Adipocyte (in vitro differentiated cells): ENCODE results near the gene FGF5.

Experiments used
- DNase-seq: peaks from one replicate; pipeline ENCODE4 v3.0.0-alpha.2; 2015; ENCODE audit warnings: low read depth
- H3K27me3 ChIP-seq: replicated peaks from 2 replicates; pipeline ENCODE4 v1.7.0; 2013; ENCODE audit warnings: mild to moderate bottlenecking, low read length, moderate library complexity; ENCODE audit not compliant: control insufficient read depth, insufficient read depth
- H3K36me3 ChIP-seq: 2 replicates; pipeline ENCODE4 v1.7.0; 2013; ENCODE audit warnings: low read length, mild to moderate bottlenecking, moderate library complexity; ENCODE audit not compliant: control insufficient read depth, insufficient read depth, severe bottlenecking
- H3K4me1 ChIP-seq: 2 replicates; pipeline ENCODE4 v1.7.0; 2013; ENCODE audit warnings: mild to moderate bottlenecking, low read length, moderate library complexity; ENCODE audit not compliant: control insufficient read depth, insufficient read depth
- H3K4me3 ChIP-seq: 2 replicates; pipeline ENCODE4 v1.7.0; 2013; ENCODE audit warnings: mild to moderate bottlenecking, low read length, moderate library complexity
- H3K9ac ChIP-seq: 2 replicates; pipeline ENCODE4 v1.7.0; 2013; ENCODE audit warnings: mild to moderate bottlenecking, low read length, moderate library complexity
- H3K9me3 ChIP-seq: 2 replicates; pipeline ENCODE4 v1.7.0; 2013; ENCODE audit warnings: mild to moderate bottlenecking, low read length, moderate library complexity; ENCODE audit not compliant: control insufficient read depth

FGF5 gene

GRCh38 chr4:80254114-80254513 lies 12.3 kb upstream of the FGF5 start:
- Histone ChIP-seq H3K4me1 (peaks cover 8% of the 10 kb centered on the region), H3K9ac (no peak overlapping the region), H3K36me3 (no peaks in the 10 kb centered on the region), H3K27me3 (no peaks in the 10 kb centered on the region), H3K4me3 (no peak overlapping the region), H3K9me3 (no peaks in the 10 kb centered on the region)
- DNase-seq = no peak

GRCh38 chr4:80255329-80256095 lies 11.0 kb upstream of the FGF5 start:
- Histone ChIP-seq H3K9ac (no peak overlapping the region), H3K4me3 (no peak overlapping the region), H3K9me3 (no peaks in the 10 kb centered on the region), H3K27me3 (no peaks in the 10 kb centered on the region), H3K4me1 (peaks cover 8% of the 10 kb centered on the region), H3K36me3 (no peaks in the 10 kb centered on the region)
- DNase-seq = peak; percentile 46

- Histone ChIP-seq H3K9me3 (no peaks in the 10 kb centered on the region), H3K27me3 (no peaks in the 10 kb centered on the region), H3K4me1 (peaks cover 3% of the 10 kb centered on the region), H3K36me3 (no peaks in the 10 kb centered on the region), H3K9ac (no peak overlapping the region), H3K4me3 (no peak overlapping the region)
- no peak for DNase-seq
These were observed 8.6 kb upstream of the FGF5 start for GRCh38 chr4:80257851-80258250.

DNA sequence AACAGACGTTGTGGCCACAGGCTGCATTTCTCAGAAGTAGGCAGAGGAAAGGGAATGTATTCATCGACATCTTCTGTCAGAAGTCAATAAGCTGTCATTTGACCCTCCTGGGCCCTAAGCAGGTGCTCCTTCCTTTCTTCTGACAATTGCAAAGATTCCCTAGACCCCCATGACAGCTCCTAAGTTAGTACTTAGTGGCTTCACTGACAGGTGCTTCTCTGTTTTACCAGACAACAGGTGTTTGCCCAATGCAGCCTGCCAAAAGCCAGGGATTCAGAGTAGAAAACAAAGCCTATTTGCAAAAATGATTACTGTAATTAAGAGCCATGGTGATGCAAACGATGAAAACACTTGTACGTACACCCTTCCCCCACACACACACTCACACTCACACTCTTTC lies 7.5 kb upstream of the FGF5 start:
- no peak overlapping the region for H3K9ac ChIP-seq
- no peak for DNase-seq
- H3K9me3 ChIP-seq = no peaks in the 10 kb centered on the region
- H3K36me3 ChIP-seq = no peaks in the 10 kb centered on the region
- peaks cover 6% of the 10 kb centered on the region for H3K27me3 ChIP-seq
- H3K4me1 ChIP-seq = peaks cover 6% of the 10 kb centered on the region
- H3K4me3 ChIP-seq = no peak overlapping the region

DNA sequence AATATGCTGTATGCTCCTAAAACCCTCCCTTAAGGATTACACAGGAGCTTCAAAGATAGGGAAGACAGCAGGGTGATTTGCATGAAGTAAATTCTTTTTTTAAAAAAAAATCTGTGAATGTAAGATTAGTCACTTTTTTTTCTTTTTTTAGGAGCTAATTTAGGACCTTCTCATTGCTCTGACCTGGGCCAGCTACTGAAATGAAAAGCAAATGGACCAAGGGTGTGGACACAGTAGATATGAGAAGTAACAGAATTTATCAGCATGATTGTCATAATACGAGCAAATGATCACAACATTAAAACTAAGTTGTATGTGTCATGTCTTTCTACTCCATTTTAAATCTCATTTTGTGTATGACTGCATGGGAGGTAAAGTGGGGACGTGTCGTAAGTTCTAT lies 6.6 kb upstream of the FGF5 start:
- DNase-seq = no peak
- Histone ChIP-seq H3K4me3 (no peak overlapping the region), H3K4me1 (peaks cover 6% of the 10 kb centered on the region), H3K27me3 (peaks cover 6% of the 10 kb centered on the region), H3K9me3 (no peaks in the 10 kb centered on the region), H3K36me3 (no peaks in the 10 kb centered on the region), H3K9ac (no peak overlapping the region)

- Histone ChIP-seq H3K36me3 (no peaks in the 10 kb centered on the region), H3K4me3 (no peak overlapping the region), H3K9me3 (no peaks in the 10 kb centered on the region), H3K27me3 (peaks cover 6% of the 10 kb centered on the region), H3K4me1 (peaks cover 4% of the 10 kb centered on the region), H3K9ac (no peak overlapping the region)
- no peak for DNase-seq
These were observed 4.4 kb upstream of the FGF5 start for GRCh38 chr4:80261989-80262600.

GRCh38 chr4:80263541-80264351 lies 2.7 kb upstream of the FGF5 start:
- Histone ChIP-seq H3K4me3 (peak overlapping the region; percentile 59), H3K4me1 (peaks cover 15% of the 10 kb centered on the region), H3K9ac (no peak overlapping the region), H3K9me3 (no peaks in the 10 kb centered on the region), H3K36me3 (no peaks in the 10 kb centered on the region), H3K27me3 (peaks cover 6% of the 10 kb centered on the region)
- DNase-seq = no peak

- H3K4me1 ChIP-seq = peaks cover 20% of the 10 kb centered on the region
- H3K4me3 ChIP-seq = peak overlapping the region; percentile 59
- H3K27me3 ChIP-seq = peaks cover 6% of the 10 kb centered on the region
- H3K9ac ChIP-seq = no peak overlapping the region
- H3K36me3 ChIP-seq = no peaks in the 10 kb centered on the region
- DNase-seq = no peak
- no peaks in the 10 kb centered on the region for H3K9me3 ChIP-seq
These were observed 2.2 kb upstream of the FGF5 start for GRCh38 chr4:80264352-80264647.

- no peak overlapping the region for H3K4me3 ChIP-seq
- H3K36me3 ChIP-seq = no peaks in the 10 kb centered on the region
- H3K27me3 ChIP-seq = peaks cover 6% of the 10 kb centered on the region
- peaks cover 21% of the 10 kb centered on the region for H3K4me1 ChIP-seq
- H3K9ac ChIP-seq = no peak overlapping the region
- DNase-seq = no peak
- H3K9me3 ChIP-seq = no peaks in the 10 kb centered on the region
These were observed 1.6 kb upstream of the FGF5 start for GRCh38 chr4:80264825-80265224.

DNA sequence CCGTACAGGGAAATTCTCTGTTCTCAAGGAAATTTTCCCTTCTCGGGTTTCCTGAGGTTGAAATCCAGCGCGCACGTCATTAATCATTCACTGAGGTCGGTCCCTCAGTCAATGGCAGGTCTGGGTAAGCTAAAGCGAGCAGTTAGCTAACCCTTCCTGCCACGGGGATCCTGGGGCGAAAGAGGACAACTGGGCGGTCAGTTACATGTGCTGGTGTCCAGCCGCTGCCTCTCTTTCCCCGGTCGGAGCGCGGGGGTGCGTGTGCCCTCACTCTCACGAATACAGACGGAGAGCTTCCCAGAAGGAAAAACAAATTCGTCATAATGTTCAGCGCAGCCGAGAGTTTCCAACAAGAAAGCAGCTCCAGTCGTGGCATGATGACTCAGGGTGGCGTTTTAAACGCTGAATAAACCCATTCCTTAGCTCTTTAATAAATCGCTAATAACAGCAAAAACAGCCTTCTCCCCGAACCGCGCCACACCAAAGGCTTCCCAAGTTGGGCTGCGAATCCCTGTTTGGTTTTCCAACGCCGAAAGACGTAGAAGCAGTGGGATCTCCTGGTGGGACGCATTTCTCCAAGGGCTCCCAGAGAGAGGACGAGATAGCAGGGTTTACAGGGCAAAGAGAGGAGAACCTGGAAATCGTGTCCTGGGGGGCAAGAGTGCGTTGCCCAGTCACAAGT lies 752 bp upstream of the FGF5 start:
- Histone ChIP-seq H3K4me3 (peak overlapping the region; percentile 95), H3K4me1 (peaks cover 29% of the 10 kb centered on the region)

DNA sequence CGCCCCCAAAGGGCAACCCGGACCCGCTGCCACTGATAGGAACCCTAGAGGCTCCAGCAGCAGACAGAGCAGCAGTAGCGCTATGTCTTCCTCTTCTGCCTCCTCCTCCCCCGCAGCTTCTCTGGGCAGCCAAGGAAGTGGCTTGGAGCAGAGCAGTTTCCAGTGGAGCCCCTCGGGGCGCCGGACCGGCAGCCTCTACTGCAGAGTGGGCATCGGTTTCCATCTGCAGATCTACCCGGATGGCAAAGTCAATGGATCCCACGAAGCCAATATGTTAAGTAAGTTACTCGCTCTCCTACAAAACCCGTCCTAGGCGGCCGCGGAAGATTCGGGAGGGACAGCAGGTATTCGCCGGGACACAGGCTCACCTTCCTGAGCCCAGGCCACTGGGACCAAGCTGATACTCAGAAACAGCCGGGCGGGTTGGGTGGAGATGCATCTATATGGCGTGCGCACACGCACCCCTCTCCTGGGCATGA lies 477 bp downstream of the FGF5 start:
- DNase-seq = peak; percentile 73
- H3K36me3 ChIP-seq = no peaks in the 10 kb centered on the region
- peaks cover 39% of the 10 kb centered on the region for H3K4me1 ChIP-seq
- no peaks in the 10 kb centered on the region for H3K9me3 ChIP-seq
- H3K27me3 ChIP-seq = peaks cover 6% of the 10 kb centered on the region
- peak overlapping the region; percentile 95 for H3K4me3 ChIP-seq
- peak overlapping the region; percentile 88 for H3K9ac ChIP-seq

More for the DNA sequence above, 752 bp upstream of the FGF5 start:
- Histone ChIP-seq H3K36me3 (no peaks in the 10 kb centered on the region), H3K9me3 (no peaks in the 10 kb centered on the region), H3K27me3 (peaks cover 6% of the 10 kb centered on the region), H3K9ac (peak overlapping the region; percentile 88)
- peak; percentile 83 for DNase-seq
